GM18951 (cell line): Measurements from ENCODE around the gene RPL36.

Experiments
- POLR2A ChIP-seq: IDR thresholded peaks from 4 replicates; pipeline ENCODE4 v1.6.1; 2011; ENCODE audit warnings: mild to moderate bottlenecking; ENCODE audit not compliant: insufficient read length, insufficient read depth; ENCODE audit errors: extremely low read depth
- in situ Hi-C: fragments of 300-500 bp; cut with MboI; formaldehyde crosslinking; loops from one replicate; pipeline ENCODE4 v1.12.0; 2022; ENCODE audit warnings: low sequenced_read_pairs, mixed read lengths, inconsistent platforms; ENCODE audit not compliant: unreplicated experiment

The RPL36 gene

GRCh38 chr19:5690125-5690954, at the start of gene RPL36:
Gene RPL36 (plus strand): TSS chr19:5690295. CDS start chr19:5690508, 213 bp downstream.
- in situ Hi-C loops, result no loop called here
- peak; percentile 99 for TF ChIP-seq POLR2A

DNA sequence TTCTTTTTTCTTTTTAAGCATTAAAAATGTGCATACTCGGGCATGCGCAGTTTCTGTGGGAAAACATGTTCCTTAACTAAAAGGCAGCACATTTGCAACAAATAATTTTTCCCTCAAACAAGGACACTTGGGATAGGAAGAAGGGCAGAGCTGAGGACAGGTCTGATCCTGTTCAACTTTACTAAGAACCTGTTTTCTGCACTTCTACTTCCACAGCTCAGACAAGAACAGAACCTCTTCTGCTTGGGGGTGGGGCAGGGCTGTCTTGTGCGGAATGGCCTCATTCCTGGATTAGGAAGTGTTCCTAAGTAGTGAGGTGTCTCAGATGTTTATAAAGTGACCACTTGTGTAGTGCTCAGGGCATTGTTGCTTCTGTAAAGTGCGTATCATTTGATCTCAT, 48.9 kb upstream of the RPL36 start:
- TF ChIP-seq POLR2A, result no peak
- in situ Hi-C loops, result no loop called here

- no peak for TF ChIP-seq POLR2A
These were observed 47.9 kb upstream of the RPL36 start for GRCh38 chr19:5642204-5642603.

GRCh38 chr19:5643060-5643459, 47.0 kb upstream of the RPL36 start:
- no peak for TF ChIP-seq POLR2A
- in situ Hi-C loops, result no loop called here

More at GRCh38 chr19:5642204-5642603, 47.9 kb upstream of the RPL36 start:
- in situ Hi-C loops, result no loop called here

DNA sequence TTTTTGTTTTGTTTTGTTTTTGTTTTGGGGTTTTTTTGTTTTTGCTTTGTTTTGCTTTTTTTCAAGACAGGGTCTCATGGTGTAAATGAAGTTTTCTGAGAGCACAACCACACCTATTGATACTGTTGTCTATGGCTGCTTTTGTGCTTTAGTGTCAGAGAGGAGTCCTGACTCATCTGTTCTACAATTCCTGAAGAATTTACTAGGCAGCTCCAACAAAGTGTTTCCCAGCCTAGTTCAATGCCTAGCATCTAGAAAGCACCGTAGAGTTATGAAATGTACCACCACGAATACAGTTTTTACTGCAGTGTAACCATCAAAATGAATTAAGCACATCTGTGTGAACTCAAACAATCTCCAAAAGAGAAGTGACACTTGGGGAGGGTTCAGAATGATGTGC, 46.1 kb upstream of the RPL36 start:
- no peak for TF ChIP-seq POLR2A
- in situ Hi-C loops, result no loop called here

GRCh38 chr19:5645409-5645808, 44.7 kb upstream of the RPL36 start:
- TF ChIP-seq POLR2A, result no peak
- in situ Hi-C loops, result no loop called here

- in situ Hi-C loops, result no loop called here
- TF ChIP-seq POLR2A, result no peak
These were observed 43.4 kb upstream of the RPL36 start for GRCh38 chr19:5646703-5647102.

GRCh38 chr19:5648464-5648863, 41.6 kb upstream of the RPL36 start:
- TF ChIP-seq POLR2A, result no peak
- in situ Hi-C loops, result no loop called here

GRCh38 chr19:5651361-5651760, 38.7 kb upstream of the RPL36 start:
- no peak for TF ChIP-seq POLR2A
- in situ Hi-C loops, result no loop called here

- in situ Hi-C loops, result no loop called here
- TF ChIP-seq POLR2A, result no peak
These were observed 37.8 kb upstream of the RPL36 start for GRCh38 chr19:5652261-5652660.

DNA sequence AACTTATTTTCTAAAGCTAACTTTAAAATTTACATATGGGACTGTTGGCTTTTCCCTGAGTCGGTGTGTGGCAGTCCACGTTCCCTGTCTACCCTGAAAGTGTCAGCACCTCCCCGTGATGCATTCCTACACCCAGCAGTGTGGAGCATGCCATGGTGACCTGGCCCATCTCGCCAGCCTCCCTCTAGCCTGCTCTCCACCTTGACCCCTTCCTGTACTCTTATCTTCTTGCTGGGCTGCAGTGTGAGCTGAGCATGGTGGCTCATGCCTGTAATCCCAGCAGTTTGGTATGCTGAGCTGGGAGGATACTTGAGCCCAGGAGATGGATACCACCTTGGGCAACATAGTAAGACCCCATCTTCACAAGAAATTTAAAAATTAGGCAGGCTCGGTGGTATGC, 35.2 kb upstream of the RPL36 start:
- in situ Hi-C loops, result no loop called here
- TF ChIP-seq POLR2A, result no peak

- no peak for TF ChIP-seq POLR2A
- in situ Hi-C loops, result no loop called here
These were observed 34.7 kb upstream of the RPL36 start for GRCh38 chr19:5655412-5655811.

DNA sequence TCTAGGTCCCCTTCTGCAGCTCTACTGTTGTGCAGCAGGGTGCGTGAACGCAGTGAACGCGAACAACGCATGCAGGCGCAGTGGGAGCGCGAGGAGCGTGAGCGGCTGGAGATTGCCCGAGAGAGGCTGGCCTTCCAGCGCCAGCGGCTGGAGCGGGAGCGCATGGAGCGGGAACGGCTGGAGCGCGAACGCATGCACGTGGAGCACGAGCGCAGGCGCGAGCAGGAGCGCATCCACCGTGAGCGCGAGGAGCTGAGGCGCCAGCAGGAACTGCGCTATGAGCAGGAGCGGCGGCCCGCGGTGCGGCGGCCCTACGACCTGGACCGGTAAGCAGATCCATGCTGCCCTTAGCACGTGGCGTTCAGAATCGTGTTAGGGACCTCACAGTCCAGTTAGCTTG, 28.6 kb upstream of the RPL36 start:
- in situ Hi-C loops, result no loop called here
- no peak for TF ChIP-seq POLR2A

GRCh38 chr19:5663904-5664303, 26.2 kb upstream of the RPL36 start:
- in situ Hi-C loops, result no loop called here

DNA sequence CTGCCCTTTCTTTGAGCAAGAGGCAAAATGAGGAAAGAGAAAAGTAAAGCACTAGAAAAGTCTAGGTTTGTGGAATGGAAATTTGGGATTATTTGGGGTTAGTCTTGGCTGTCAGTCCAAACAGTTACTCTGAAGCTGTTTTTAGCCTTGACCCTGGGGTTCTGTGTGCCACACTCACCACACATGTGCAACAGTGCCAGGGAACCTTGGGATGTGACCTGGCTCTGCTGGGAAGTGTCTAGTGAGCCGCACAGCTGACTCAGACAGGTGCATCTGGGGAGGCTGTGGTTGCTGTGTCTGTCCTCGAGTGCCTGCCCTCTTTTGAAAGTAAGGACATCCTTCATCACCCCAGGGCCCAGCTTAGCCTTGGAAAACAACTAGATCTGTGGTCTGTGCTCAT, 25.6 kb upstream of the RPL36 start:
- in situ Hi-C loops, result no loop called here
- no peak for TF ChIP-seq POLR2A

More at GRCh38 chr19:5663904-5664303, 26.2 kb upstream of the RPL36 start:
- TF ChIP-seq POLR2A, result no peak
